Lung (tissue), 12 donors: Measurements from ENCODE around the gene C1QTNF6. TPM values are rescaled to one million over a fixed set of nuclear protein-coding genes. Genes with fewer than 3 reads are reported as not detected.
"Not testable (repeated sequence)": the region's sequence is repeated elsewhere in the genome, so short reads cannot be mapped to it uniquely, and the experiment has no call there.

ENCODE experiments used
- ATAC-seq: fragments of 200-7000 bp; cut with Tn5 transposase; one replicate; pipeline ENCODE4 v1.9.1; 2020; ENCODE audit warnings: moderate number of reproducible peaks; ENCODE audit not compliant: insufficient read depth, low FRiP score
- DNase-seq, 3 donors: peaks; one replicate each; pipeline ENCODE4 v3.0.0-alpha.2; 2013 to 2017
- H3K27ac ChIP-seq, 2 donors: one replicate each; pipeline ENCODE4 v1.5.1; 2013; ENCODE audit warnings: mild to moderate bottlenecking in 2 of 2, moderate library complexity in 2 of 2, control low read depth in 1 of 2, inconsistent platforms in 1 of 2, low read depth in 1 of 2, low read length in 1 of 2
- H3K27me3 ChIP-seq, 3 donors: one replicate each; pipeline ENCODE4 v1.5.1; 2013; ENCODE audit warnings: low read length in 2 of 3; ENCODE audit not compliant: control insufficient read depth in 3 of 3, insufficient read depth in 3 of 3
- H3K36me3 ChIP-seq, 4 donors: one replicate each; pipeline ENCODE4 v1.5.1; 2013; ENCODE audit warnings: low read length in 4 of 4, mild to moderate bottlenecking in 1 of 4, moderate library complexity in 1 of 4; ENCODE audit not compliant: control insufficient read depth in 4 of 4, insufficient read depth in 4 of 4
- H3K4me1 ChIP-seq, 5 donors: one replicate each; pipeline ENCODE4 v1.5.1; 2013; ENCODE audit warnings: low read length in 5 of 5, mild to moderate bottlenecking in 2 of 5, moderate library complexity in 1 of 5; ENCODE audit not compliant: control insufficient read depth in 5 of 5, insufficient read depth in 5 of 5
- H3K4me3 ChIP-seq: one replicate; pipeline ENCODE4 v1.5.1; 2013; ENCODE audit warnings: mild to moderate bottlenecking, control low read depth, moderate library complexity
- H3K9ac ChIP-seq, 2 donors: one replicate each; pipeline ENCODE4 v1.5.1; 2013; ENCODE audit warnings: low read length in 2 of 2, control low read depth in 1 of 2; ENCODE audit not compliant: insufficient read depth in 1 of 2
- H3K9me3 ChIP-seq, 4 donors: one replicate each; pipeline ENCODE4 v1.5.1; 2013; ENCODE audit warnings: low read length in 3 of 4, mild to moderate bottlenecking in 1 of 4, moderate library complexity in 1 of 4; ENCODE audit not compliant: control insufficient read depth in 4 of 4, insufficient read depth in 3 of 4
- WGBS, 2 donors: extraction: QIAGEN DNeasy Blood & Tissue Kit; methylation state at CpG; one replicate each; pipeline ENCODE4 v1.1.7; 2013; 5-methylcytosine and 5-hydroxymethylcytosine counted together
- polyA plus RNA-seq, 2 donors: library from polyadenylated mRNA; stranded (reverse); fragments of 200-250 nt; gene quantifications; one replicate each; pipeline ENCODE4 v1.2.1, GENCODE V29; 2013
- total RNA-seq, 2 donors: library from RNA; depleted of rRNA in 1 of 2; stranded (reverse); fragments of >200 nt in 1 of 2; gene quantifications; one replicate each; pipeline ENCODE4 v1.2.1, GENCODE V29; 2014 to 2021
- TF ChIP-seq, protein P1 (sequence below): IDR thresholded peaks from 2 replicates; pipeline ENCODE4 v1.5.1; 2012; ENCODE audit warnings: mild to moderate bottlenecking; ENCODE audit errors: control extremely low read depth, extremely low read depth
- donor health status: control.
- donor health status: control.
- donor health status: Bipolar disorder and iron deficiency.
- donor health status: healthy.
- donor health status: DM: yes; HTN: yes; CAD: no.

Gene C1QTNF6
- total and polyA plus RNA-seq, 4 donors: 3.8 to 14.0 (median 4.3) TPM

DNA sequence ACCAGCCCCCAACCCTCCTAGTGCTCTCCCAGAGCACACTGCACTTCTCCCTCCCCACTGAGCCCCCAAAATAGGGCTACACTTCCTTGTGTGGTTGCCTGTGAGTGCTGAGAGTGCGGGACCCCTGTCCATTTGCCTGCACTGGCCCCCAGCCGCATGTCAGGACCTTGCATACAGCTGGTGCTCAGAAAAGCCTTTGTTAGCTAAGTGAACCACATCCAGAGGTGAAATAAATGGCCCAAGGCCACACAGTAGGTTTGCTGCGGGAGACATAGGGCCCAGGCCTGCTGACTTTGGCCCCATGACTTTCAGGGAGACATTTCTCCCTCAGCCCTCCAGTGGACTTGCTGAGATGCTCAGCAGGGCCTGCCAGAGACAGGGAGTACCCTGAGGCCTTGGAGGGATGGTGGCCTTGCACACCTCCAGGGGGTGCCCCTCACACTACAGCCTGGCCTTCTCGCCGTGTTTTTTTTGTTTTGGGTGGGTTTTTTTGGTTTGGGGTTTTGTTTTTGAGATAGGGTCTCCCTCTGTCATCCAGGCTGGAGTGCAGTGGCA is 14.0 kb upstream of the C1QTNF6 start:
- TF ChIP-seq, protein P1, sequence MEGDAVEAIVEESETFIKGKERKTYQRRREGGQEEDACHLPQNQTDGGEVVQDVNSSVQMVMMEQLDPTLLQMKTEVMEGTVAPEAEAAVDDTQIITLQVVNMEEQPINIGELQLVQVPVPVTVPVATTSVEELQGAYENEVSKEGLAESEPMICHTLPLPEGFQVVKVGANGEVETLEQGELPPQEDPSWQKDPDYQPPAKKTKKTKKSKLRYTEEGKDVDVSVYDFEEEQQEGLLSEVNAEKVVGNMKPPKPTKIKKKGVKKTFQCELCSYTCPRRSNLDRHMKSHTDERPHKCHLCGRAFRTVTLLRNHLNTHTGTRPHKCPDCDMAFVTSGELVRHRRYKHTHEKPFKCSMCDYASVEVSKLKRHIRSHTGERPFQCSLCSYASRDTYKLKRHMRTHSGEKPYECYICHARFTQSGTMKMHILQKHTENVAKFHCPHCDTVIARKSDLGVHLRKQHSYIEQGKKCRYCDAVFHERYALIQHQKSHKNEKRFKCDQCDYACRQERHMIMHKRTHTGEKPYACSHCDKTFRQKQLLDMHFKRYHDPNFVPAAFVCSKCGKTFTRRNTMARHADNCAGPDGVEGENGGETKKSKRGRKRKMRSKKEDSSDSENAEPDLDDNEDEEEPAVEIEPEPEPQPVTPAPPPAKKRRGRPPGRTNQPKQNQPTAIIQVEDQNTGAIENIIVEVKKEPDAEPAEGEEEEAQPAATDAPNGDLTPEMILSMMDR: no peak
- Histone ChIP-seq H3K4me1 (peaks cover 4 to 18% (median 8%) of the 10 kb centered on the region in 5 donors), H3K36me3 (no peaks in the 10 kb centered on the region), H3K9ac (no peak overlapping the region), H3K27me3 (no peaks in the 10 kb centered on the region), H3K9me3 (no peaks in the 10 kb centered on the region), H3K27ac (no peak overlapping the region), H3K4me3 (no peak overlapping the region)
- 90 to 93% methylated on average over 5 of the region's 5 CpGs for WGBS, 2 donors
- DNase-seq (no peak), ATAC-seq (no peak)

DNA sequence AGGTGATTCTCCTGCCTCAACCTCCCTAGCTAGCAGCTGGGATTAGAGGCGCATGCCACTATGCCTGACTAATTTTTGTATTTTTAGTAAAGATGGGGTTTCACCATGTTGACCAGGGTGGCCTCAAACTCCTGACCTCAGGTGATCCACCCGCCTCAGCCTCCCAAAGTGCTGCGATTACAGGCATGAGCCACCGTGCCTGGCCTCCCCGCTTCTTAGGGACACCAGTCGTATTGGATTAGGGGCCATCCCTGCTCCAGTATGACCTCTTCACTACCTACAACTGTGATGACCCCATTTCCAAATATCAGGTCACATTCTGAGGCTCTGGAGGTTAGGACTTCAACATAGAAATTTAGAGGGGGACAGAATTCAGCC is 13.4 kb upstream of the C1QTNF6 start:
- not testable (repeated sequence) for H3K9me3 ChIP-seq, H3K9ac ChIP-seq, DNase-seq, H3K36me3 ChIP-seq, ATAC-seq, H3K4me3 ChIP-seq, H3K27ac ChIP-seq, H3K27me3 ChIP-seq
- peaks cover 10 to 25% (median 11%) of the 10 kb centered on the region in 5 donors for H3K4me1 ChIP-seq
- WGBS, 2 donors: 93 to 97% methylated on average over 6 of the region's 6 CpGs

DNA sequence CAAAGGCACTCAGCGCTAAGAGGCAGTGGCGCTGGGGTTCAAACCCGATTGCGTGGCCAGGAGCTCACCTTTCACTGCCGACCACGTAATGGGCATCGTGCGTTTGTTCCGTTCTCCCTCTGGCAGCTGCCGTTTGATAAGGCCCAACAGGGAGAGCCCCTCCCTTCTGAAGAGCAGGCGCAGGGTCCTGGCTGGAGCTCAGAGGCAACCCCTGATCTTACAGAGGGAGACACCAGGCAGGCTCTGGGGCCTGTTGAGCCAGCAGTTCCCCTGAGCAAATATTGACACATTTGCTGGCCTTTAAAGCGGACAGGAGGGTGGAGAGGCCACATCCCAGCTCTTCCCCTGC is 11.7 kb upstream of the C1QTNF6 start:
- no peaks in the 10 kb centered on the region for H3K36me3 ChIP-seq
- peak overlapping the region; percentile 24 to 26 for H3K9ac ChIP-seq
- no peaks in the 10 kb centered on the region for H3K27me3 ChIP-seq
- peaks cover 11 to 26% (median 16%) of the 10 kb centered on the region in 5 donors for H3K4me1 ChIP-seq
- WGBS, 2 donors: 19 to 27% methylated on average over 12 of the region's 12 CpGs
- no peak for ATAC-seq
- H3K4me3 ChIP-seq: no peak overlapping the region
- no peaks in the 10 kb centered on the region for H3K9me3 ChIP-seq
- no peak for DNase-seq
- TF ChIP-seq, protein P1: no peak
- peak overlapping the region in 1 of 2 donors; percentile 41 for H3K27ac ChIP-seq

DNA sequence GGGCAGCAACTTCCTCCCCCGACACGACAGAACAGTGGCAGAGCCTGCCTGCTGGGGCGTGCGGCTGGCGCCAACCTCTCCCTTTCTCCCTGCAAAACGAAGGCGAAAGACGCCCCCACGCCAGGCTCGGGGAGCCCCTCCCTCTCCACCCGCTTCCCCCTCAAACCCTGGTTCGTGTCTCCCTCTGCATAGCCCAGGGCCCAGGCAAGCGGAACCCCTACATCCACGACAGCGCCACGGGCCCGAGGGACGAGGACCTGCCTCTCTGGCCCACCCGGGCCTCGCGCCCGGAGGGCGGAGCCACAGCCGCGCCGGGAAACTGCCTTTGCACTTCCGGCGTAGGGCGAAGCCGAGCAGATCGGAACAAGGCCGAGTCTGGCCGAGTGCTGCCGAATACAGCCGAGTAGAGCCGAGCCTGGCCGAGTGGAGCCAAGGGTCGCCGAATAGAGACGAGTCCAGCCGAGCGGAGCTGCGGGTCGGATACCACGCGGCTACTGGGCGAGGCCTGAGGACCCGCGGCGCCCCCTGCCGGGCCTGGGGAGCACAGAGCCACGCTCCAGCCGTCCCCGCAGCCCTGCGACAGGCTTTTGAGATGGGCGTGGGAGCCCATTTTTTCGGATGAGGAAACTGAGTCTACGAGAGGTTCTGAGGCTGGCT is 11.2 kb upstream of the C1QTNF6 start:
- 0 to 1% methylated on average over 52 to 58 of the region's 58 CpGs for WGBS, 2 donors
- H3K4me3 ChIP-seq: peak overlapping the region; percentile 48
- no peaks in the 10 kb centered on the region for H3K27me3 ChIP-seq
- peaks cover 11 to 26% (median 16%) of the 10 kb centered on the region in 5 donors for H3K4me1 ChIP-seq
- TF ChIP-seq, protein P1: peak; percentile 86
- no peaks in the 10 kb centered on the region for H3K9me3 ChIP-seq
- peak; percentile 95 for ATAC-seq
- H3K9ac ChIP-seq: peak overlapping the region; percentile 36 to 60
- H3K27ac ChIP-seq: peak overlapping the region; percentile 91 to 98
- H3K36me3 ChIP-seq: no peaks in the 10 kb centered on the region
- peak; percentile 99 to 100 (median 100) for DNase-seq
